Central memory CD4-positive, alpha-beta T cell (primary cell): Measurements from ENCODE around the gene FLII.
A peak's percentile ranks its signal among the peaks of the same experiment; 100 is the strongest.
"Not testable (repeated sequence)": the region's sequence is repeated elsewhere in the genome, so short reads cannot be mapped to it uniquely, and the experiment has no call there.

ENCODE experiments used
- DNase-seq: peaks from one replicate; pipeline ENCODE4 v3.0.0; 2022

Gene FLII

DNA sequence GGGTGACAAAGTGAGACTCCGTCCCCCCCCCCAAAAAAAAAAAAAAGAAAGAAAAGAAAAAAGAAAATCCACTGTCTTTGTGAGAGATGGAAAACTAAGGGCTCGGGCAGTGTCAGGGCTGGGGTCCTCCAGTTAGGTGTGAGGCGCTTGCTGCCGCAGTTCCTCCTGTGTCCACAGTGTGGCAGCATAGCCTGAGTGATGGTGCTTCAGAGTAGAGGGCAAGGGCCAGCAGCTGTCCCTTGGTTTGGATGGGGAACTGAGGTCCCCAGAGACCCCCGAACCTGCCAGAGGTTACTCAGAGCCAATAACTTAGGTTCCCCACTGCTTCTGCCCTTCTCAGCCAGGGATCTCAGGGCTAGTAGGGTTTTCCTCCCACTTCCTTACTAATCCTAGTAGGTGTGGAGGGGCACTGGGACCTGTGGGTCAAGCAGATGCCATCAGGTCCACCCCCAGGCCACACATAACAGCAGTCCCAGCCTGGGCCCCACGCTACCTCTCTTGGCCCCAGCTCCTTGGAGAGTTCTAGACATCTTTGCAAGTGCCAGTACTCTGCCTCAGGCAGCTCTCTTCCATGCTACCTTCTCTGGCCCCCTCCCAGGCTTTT, 41.0 kb downstream of the FLII start:
- peak; percentile 52 for DNase-seq

GRCh38 chr17:18216906-18217305, 41.6 kb downstream of the FLII start:
- DNase-seq: not testable (repeated sequence)

DNA sequence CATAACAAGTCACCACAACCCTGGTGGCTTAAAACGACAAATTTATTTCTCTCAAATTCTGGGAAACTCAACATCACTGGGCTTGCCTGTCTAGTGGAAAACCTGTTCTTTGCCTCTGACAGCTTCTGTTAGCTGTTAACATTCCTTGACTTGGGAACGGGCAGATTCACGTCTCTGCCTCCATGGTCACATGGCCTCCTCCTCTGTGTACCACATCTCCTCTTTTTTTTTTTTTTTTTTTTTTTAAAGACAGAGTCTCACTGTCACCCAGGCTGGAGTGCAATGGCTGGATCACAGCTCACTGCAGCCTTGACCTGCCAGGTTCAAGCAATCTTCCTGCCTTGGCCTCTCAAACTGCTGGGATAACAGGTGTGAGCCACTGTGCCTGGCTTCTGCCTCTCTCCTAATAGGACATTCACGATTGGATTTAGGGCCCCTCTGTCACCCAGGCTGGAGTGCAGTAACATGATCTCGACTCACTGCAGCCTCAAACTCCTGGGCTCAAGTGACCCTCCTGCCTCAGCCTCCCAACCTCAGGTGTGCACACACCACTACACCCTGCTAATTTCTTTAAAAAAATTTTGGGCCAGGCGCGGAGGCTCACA, 44.8 kb downstream of the FLII start:
- no peak for DNase-seq

- DNase-seq: no peak
Measured at GRCh38 chr17:18208092-18208491, 50.4 kb downstream of the FLII start.

GRCh38 chr17:18206962-18207361, 51.6 kb downstream of the FLII start:
- DNase-seq: no peak

DNA sequence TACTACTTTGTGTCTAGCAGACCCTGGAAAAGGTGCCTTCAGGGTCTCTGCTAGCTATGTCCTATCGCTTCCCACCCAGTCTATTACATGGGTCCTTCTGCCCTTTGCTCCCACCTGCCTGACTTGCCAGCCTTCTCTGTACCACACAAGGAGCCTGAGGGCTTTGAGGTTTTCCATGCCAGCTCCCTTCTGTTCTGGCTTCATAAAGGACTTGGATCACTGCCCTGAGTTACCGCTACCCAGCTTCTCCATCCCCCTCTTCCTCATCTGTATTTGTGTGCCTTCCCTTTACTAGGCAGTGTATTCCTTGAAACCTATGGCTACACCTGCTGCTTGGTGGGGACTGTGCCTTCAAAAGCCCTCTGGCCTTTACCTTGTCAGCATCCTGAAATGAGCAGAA, 52.7 kb downstream of the FLII start:
- no peak for DNase-seq

- DNase-seq: no peak
Measured at GRCh38 chr17:18203308-18203707, 55.2 kb downstream of the FLII start.

- DNase-seq: no peak
Measured at GRCh38 chr17:18201108-18201507, 57.4 kb downstream of the FLII start.

GRCh38 chr17:18198530-18198929, 60.0 kb downstream of the FLII start:
- DNase-seq: no peak

DNA sequence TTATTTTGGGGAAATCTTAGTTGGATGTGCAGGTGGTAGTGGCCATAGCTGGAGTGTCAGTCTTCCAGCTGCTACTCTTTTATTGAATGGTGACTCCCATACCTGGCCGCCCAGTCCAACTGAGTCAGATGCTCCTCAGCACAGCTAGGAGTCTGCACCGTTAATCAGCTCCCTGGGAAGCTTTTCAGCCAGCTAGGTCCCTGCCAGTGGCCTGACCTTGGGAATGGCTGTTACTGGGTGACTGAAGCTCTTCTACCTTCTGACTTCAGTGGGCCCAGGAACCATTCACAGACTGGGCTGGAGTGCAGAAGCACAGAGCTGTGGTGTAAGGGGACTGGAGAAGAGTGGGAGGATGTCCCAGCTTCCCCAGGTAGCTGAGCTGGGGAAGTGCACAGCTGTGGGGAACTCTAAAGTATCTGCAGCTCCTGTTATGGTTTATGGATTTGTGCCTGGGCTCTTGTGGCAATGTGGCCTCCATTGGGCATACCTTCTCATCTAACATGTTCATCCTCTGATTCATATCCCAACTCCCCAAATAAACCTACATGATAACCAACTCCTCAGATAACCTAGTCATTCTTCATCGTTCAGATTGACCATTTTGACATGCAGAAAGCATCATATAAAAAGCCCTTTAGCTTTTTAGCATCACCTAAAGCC, 60.9 kb downstream of the FLII start:
- DNase-seq: no peak

DNA sequence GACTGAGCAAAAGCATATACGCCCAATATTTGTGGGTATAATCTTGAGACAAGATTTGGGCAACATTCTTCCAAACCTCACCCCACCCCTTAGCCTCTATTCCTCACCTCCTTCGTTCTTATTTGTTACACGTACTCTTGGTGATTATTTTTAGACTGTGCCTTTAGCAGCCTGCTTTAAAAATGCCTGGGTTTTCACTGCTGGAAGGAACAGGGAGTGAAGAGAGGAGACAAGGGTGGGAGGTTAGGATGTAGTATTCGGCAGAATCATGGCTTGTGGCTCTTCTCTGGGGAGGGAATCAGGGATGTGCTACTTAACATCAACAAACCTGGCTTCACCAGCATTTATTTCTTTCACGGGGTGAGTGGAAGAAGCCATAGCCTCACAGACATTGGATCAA, 63.3 kb downstream of the FLII start:
- no peak for DNase-seq
